GM13977 (cell line): Measurements from ENCODE around the gene ZFAND3.
A peak's percentile ranks its signal among the peaks of the same experiment; 100 is the strongest.

Experiments used
- DNase-seq: peaks from one replicate; pipeline ENCODE4 v3.0.0; 2012; ENCODE audit warnings: low spot score
- in situ Hi-C: fragments of 300-500 bp; cut with MboI; formaldehyde crosslinking; loops from one replicate; pipeline ENCODE4 v1.12.0; 2022; ENCODE audit warnings: low sequenced_read_pairs, low pct_unique_long_range_greater_than_20kb, mixed read lengths, inconsistent platforms; ENCODE audit not compliant: unreplicated experiment
- TF ChIP-seq, protein P1 (sequence below): IDR thresholded peaks from 2 replicates; pipeline ENCODE4 v1.5.1; 2012; ENCODE audit warnings: mild to moderate bottlenecking, control low read depth; ENCODE audit not compliant: insufficient read depth; ENCODE audit errors: extremely low read depth, missing control alignments

The ZFAND3 gene

GRCh38 chr6:38004908-38005307 is 185.4 kb downstream of the ZFAND3 start:
- DNase-seq = no peak
- TF ChIP-seq, protein P1, sequence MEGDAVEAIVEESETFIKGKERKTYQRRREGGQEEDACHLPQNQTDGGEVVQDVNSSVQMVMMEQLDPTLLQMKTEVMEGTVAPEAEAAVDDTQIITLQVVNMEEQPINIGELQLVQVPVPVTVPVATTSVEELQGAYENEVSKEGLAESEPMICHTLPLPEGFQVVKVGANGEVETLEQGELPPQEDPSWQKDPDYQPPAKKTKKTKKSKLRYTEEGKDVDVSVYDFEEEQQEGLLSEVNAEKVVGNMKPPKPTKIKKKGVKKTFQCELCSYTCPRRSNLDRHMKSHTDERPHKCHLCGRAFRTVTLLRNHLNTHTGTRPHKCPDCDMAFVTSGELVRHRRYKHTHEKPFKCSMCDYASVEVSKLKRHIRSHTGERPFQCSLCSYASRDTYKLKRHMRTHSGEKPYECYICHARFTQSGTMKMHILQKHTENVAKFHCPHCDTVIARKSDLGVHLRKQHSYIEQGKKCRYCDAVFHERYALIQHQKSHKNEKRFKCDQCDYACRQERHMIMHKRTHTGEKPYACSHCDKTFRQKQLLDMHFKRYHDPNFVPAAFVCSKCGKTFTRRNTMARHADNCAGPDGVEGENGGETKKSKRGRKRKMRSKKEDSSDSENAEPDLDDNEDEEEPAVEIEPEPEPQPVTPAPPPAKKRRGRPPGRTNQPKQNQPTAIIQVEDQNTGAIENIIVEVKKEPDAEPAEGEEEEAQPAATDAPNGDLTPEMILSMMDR = no peak
- in situ Hi-C loops = no loop called here

DNA sequence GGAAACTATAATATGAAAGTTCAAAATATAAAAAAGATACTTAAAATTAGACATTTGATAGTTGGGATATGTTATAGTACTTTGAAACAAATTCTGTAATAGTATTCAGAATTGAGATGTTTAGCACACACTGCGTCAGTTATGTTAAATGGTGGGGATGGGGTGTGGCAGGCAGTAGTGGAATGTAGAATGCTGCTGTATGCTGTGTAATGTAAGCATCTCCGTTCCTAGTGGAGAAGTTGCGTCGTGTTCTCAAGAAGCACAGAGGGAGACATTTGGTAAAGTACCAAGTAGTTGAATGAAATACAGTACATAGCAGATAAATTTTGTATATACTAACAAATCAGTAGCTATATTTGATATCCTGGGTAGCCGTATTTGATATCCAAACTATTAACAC is 192.4 kb downstream of the ZFAND3 start:
- TF ChIP-seq, protein P1 = no peak
- in situ Hi-C loops = loop anchor here (10.0 kb wide), 2 partner anchors 217 to 307 kb away; no protein-coding TSS in a partner anchor
- no peak for DNase-seq

GRCh38 chr6:38012573-38012972 is 193.0 kb downstream of the ZFAND3 start:
- in situ Hi-C loops = loop anchor here (10.0 kb wide), 2 partner anchors 218 to 308 kb away; no protein-coding TSS in a partner anchor
- DNase-seq = peak; percentile 47
- TF ChIP-seq, protein P1 = peak; percentile 85

- TF ChIP-seq, protein P1 = no peak
- DNase-seq = no peak
- in situ Hi-C loops = loop anchor here (10.0 kb wide), 2 partner anchors 221 to 311 kb away; no protein-coding TSS in a partner anchor
Measured at GRCh38 chr6:38015341-38015740, 195.8 kb downstream of the ZFAND3 start.

GRCh38 chr6:38016824-38017223 is 197.3 kb downstream of the ZFAND3 start:
- no peak for DNase-seq
- in situ Hi-C loops = loop anchor here (10.0 kb wide), 2 partner anchors 222 to 312 kb away; no protein-coding TSS in a partner anchor
- TF ChIP-seq, protein P1 = no peak

- in situ Hi-C loops = loop anchor here (10.0 kb wide), 2 partner anchors 224 to 314 kb away; no protein-coding TSS in a partner anchor
- no peak for DNase-seq
Measured at GRCh38 chr6:38018755-38019165, 199.2 kb downstream of the ZFAND3 start.

More at GRCh38 chr6:38018755-38019165, 199.2 kb downstream of the ZFAND3 start:
- TF ChIP-seq, protein P1 = no peak
